ENCODE results near the gene LMF1.

DNA sequence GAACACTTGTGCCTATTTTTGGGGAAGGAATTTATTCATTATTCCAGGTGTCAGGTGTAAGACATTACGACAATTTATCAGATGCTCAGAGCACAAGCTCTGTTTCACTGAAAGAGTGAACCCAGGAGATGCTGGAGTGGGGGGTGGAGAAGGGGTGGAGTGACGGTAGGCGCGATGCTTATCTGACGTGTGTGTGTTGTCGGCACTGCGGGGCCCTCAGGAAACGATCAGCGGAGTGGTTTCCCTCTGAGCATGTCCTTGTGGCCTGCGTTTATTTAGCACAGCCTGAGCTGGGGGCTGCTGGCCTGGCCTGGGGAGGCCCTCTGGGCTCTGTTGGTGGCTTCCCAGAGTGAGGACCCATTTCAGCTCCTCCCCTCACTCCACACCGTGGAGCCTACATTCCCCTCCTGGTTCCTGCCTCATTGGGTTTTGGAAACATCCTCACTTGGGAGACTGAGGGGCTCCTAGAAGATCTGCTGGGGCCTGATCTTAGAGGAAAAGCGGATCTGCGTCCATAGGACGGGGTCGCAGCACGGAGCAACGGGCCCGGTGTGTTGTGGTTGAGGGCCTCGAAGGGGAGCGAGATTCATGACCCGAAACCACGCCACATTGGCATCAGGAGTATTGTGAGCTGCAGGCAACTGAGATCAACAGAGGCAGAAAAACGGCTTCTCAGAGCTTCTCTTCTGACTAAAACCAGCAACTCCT, 151.3 kb downstream of the LMF1 start:
- TF ChIP-seq, protein P1, sequence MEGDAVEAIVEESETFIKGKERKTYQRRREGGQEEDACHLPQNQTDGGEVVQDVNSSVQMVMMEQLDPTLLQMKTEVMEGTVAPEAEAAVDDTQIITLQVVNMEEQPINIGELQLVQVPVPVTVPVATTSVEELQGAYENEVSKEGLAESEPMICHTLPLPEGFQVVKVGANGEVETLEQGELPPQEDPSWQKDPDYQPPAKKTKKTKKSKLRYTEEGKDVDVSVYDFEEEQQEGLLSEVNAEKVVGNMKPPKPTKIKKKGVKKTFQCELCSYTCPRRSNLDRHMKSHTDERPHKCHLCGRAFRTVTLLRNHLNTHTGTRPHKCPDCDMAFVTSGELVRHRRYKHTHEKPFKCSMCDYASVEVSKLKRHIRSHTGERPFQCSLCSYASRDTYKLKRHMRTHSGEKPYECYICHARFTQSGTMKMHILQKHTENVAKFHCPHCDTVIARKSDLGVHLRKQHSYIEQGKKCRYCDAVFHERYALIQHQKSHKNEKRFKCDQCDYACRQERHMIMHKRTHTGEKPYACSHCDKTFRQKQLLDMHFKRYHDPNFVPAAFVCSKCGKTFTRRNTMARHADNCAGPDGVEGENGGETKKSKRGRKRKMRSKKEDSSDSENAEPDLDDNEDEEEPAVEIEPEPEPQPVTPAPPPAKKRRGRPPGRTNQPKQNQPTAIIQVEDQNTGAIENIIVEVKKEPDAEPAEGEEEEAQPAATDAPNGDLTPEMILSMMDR (IDR thresholded peaks at IDR 0.05; ENCODE audit: poor library complexity, severe bottlenecking), result no peak
- TF ChIP-seq SMC3 (conservative IDR thresholded peaks at IDR 0.05; ENCODE audit: poor library complexity) (no peak), RAD21 (conservative IDR thresholded peaks at IDR 0.05) (no peak), MXI1 (conservative IDR thresholded peaks at IDR 0.05; ENCODE audit: poor library complexity, severe bottlenecking) (no peak), EZH2 (IDR thresholded peaks at IDR 0.05; ENCODE audit: borderline replicate concordance, insufficient read depth, low read length, poor library complexity, severe bottlenecking) (no peak)

Measured in neural cell (in vitro differentiated cells).